GM12864 (cell line): ENCODE data around the gene CTTN.
A peak's percentile ranks its signal among the peaks of the same experiment; 100 is the strongest.

Experiments used
- DNase-seq: peaks from one replicate; pipeline ENCODE4 v3.0.0-alpha.2; 2011; ENCODE audit warnings: low read depth
- H3K4me3 ChIP-seq: 2 replicates; pipeline ENCODE4 v1.5.1; 2011; ENCODE audit warnings: mild to moderate bottlenecking, low read depth, low read length, control low read depth
- CTCF ChIP-seq: IDR thresholded peaks from 2 replicates; pipeline ENCODE4 v1.5.1; 2011; ENCODE audit warnings: low read depth, mild to moderate bottlenecking, moderate library complexity, low read length, control low read depth, inconsistent platforms; ENCODE audit errors: missing control alignments

The CTTN gene

GRCh38 chr11:70482529-70482917, 84.2 kb downstream of the CTTN start:
- H3K4me3 ChIP-seq: no peak overlapping the region
- no peak for DNase-seq
- no peak for TF ChIP-seq CTCF

- DNase-seq: no peak
- no peak overlapping the region for H3K4me3 ChIP-seq
- TF ChIP-seq CTCF: peak; percentile 61
These were observed 84.9 kb downstream of the CTTN start for GRCh38 chr11:70483077-70483861.

GRCh38 chr11:70483917-70484316, 85.6 kb downstream of the CTTN start:
- TF ChIP-seq CTCF: no peak
- DNase-seq: no peak
- no peak overlapping the region for H3K4me3 ChIP-seq

- no peak for TF ChIP-seq CTCF
- no peak for DNase-seq
- no peak overlapping the region for H3K4me3 ChIP-seq
These were observed 87.1 kb downstream of the CTTN start for GRCh38 chr11:70485326-70486025.

- no peak for TF ChIP-seq CTCF
- no peak for DNase-seq
- H3K4me3 ChIP-seq: no peak overlapping the region
These were observed 87.7 kb downstream of the CTTN start for GRCh38 chr11:70486026-70486415.
